Panc1 (cell line): ENCODE measurements around the gene ZCCHC14.

ENCODE experiments used
- POLR2AphosphoS5 ChIP-seq: IDR thresholded peaks from 2 replicates; pipeline ENCODE4 v1.6.1; 2012; ENCODE audit warnings: mild to moderate bottlenecking, low read depth, low read length, moderate library complexity
- TF ChIP-seq, protein P1 (sequence below): fragments of 450-650 bp; IDR thresholded peaks from 2 replicates; pipeline ENCODE4 v1.5.1; 2017; ENCODE audit warnings: mild to moderate bottlenecking
- TF ChIP-seq, protein P2 (sequence below), 2 experiments: IDR thresholded peaks; 2 replicates each; pipeline ENCODE4 v1.6.1; 2011 to 2012; ENCODE audit warnings: low read depth in 2 of 2, control low read depth in 1 of 2, low read length in 1 of 2, mild to moderate bottlenecking in 1 of 2, moderate library complexity in 1 of 2; ENCODE audit not compliant: insufficient read depth in 1 of 2

DNA sequence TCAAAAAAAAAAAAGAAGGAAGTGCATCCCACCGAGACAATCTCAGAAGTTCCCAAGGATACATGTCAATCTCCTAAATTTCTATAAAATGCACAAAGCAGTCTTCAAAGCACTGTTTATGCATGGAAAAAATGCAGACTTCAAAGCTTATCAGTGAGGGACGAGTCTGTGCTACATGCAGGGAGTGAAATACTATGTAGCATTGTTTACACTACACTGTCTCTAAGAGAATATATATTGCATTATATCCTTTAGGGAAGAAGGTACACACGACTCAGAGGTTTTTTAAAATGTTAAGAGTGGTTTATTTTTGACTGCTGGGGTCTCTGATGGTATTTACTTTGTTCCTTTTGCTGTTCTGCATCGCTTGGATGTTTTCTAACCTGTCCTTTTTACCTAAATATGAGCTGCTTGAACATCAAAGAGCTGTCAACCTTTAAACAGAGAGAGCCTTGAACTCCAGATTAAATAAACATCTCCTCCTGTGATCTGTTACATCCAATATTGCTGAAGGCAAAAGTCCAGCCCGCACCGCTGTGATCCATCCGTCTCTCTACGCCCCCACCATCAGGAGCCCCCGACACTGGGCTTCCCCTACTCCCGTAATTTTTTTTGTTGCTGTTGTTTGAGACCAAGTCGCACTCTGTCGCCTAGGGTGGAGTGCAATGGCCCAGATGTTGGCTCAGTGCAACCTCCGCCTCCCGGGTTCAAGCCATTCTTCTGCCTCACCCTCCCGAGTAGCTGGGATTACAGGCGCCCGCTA, 110.6 kb downstream of the ZCCHC14 start:
- TF ChIP-seq POLR2AphosphoS5: no peak
- TF ChIP-seq, protein P1, sequence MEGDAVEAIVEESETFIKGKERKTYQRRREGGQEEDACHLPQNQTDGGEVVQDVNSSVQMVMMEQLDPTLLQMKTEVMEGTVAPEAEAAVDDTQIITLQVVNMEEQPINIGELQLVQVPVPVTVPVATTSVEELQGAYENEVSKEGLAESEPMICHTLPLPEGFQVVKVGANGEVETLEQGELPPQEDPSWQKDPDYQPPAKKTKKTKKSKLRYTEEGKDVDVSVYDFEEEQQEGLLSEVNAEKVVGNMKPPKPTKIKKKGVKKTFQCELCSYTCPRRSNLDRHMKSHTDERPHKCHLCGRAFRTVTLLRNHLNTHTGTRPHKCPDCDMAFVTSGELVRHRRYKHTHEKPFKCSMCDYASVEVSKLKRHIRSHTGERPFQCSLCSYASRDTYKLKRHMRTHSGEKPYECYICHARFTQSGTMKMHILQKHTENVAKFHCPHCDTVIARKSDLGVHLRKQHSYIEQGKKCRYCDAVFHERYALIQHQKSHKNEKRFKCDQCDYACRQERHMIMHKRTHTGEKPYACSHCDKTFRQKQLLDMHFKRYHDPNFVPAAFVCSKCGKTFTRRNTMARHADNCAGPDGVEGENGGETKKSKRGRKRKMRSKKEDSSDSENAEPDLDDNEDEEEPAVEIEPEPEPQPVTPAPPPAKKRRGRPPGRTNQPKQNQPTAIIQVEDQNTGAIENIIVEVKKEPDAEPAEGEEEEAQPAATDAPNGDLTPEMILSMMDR: no peak
- TF ChIP-seq, protein P2, sequence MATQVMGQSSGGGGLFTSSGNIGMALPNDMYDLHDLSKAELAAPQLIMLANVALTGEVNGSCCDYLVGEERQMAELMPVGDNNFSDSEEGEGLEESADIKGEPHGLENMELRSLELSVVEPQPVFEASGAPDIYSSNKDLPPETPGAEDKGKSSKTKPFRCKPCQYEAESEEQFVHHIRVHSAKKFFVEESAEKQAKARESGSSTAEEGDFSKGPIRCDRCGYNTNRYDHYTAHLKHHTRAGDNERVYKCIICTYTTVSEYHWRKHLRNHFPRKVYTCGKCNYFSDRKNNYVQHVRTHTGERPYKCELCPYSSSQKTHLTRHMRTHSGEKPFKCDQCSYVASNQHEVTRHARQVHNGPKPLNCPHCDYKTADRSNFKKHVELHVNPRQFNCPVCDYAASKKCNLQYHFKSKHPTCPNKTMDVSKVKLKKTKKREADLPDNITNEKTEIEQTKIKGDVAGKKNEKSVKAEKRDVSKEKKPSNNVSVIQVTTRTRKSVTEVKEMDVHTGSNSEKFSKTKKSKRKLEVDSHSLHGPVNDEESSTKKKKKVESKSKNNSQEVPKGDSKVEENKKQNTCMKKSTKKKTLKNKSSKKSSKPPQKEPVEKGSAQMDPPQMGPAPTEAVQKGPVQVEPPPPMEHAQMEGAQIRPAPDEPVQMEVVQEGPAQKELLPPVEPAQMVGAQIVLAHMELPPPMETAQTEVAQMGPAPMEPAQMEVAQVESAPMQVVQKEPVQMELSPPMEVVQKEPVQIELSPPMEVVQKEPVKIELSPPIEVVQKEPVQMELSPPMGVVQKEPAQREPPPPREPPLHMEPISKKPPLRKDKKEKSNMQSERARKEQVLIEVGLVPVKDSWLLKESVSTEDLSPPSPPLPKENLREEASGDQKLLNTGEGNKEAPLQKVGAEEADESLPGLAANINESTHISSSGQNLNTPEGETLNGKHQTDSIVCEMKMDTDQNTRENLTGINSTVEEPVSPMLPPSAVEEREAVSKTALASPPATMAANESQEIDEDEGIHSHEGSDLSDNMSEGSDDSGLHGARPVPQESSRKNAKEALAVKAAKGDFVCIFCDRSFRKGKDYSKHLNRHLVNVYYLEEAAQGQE (IDR thresholded peaks at IDR 0.05; ENCODE audit: insufficient read depth in 1 of 2, low read depth in 2 of 2, low read length in 1 of 2): no peak
